Stomach (tissue), 4 donors: ENCODE results near the gene MPP3.

Experiments used
- CTCF ChIP-seq, 7 experiments: fragments of 450-650 bp in 4 of 7; fragments of 200-600 bp in 3 of 7; sonication (generic) in 3 of 7; IDR thresholded peaks; one replicate each; pipeline ENCODE4 v1.5.1; 2016 to 2019; ENCODE audit warnings: antibody characterized with exemption in 7 of 7, control low read depth in 2 of 7, mild to moderate bottlenecking in 1 of 7
- EP300 ChIP-seq: sonication (generic); formaldehyde crosslinking; IDR thresholded peaks from one replicate; pipeline ENCODE4 v1.6.1; 2017; ENCODE audit warnings: antibody characterized with exemption
- POLR2A ChIP-seq, 4 donors: fragments of 450-650 bp; IDR thresholded peaks; one replicate each; pipeline ENCODE4 v1.6.1; 2016; ENCODE audit warnings: antibody characterized with exemption in 4 of 4, control low read depth in 2 of 4, mild to moderate bottlenecking in 1 of 4, moderate library complexity in 1 of 4

DNA sequence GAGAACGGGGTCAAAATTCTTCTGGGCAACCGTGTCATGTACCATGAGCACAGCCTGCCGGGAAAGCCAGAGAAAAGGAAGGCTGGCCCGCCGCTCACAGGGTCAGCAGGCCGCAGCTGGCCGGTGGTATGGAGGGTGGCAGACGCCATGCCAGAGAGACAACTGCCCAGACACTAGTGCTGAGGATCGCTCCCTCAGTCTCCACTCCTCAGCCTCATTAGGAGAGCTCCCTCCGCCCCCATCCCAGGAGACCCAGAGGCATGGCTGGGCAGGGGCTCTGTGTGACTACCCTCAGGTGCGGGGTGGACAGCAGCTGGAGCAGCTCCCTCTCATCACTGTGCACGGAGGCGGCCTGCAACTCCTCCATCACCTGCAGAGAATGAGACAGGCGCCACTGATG lies 3.2 kb downstream of the MPP3 start:
- TF ChIP-seq EP300 (no peak), CTCF (IDR thresholded peaks at IDR 0.05) (no peak), POLR2A (IDR thresholded peaks at IDR 0.05) (no peak)
